Sigmoid colon (tissue), 3 donors: ENCODE results near the gene AMBP.

Source experiments
- CTCF ChIP-seq, 4 experiments: fragments of 450-650 bp in 3 of 4; fragments of 200-600 bp in 1 of 4; IDR thresholded peaks; one replicate each; pipeline ENCODE4 v1.5.1; 2016 to 2019; ENCODE audit warnings: antibody characterized with exemption in 4 of 4, mild to moderate bottlenecking in 3 of 4, moderate library complexity in 2 of 4
- POLR2A ChIP-seq, 2 donors: fragments of 450-650 bp; IDR thresholded peaks; one replicate each; pipeline ENCODE4 v1.6.1; 2016; ENCODE audit warnings: antibody characterized with exemption in 2 of 2, mild to moderate bottlenecking in 2 of 2, moderate library complexity in 2 of 2

GRCh38 chr9:114122136-114123027 is 44.3 kb upstream of the AMBP start:
- TF ChIP-seq CTCF (IDR thresholded peaks at IDR 0.05) = no peak
- no peak for TF ChIP-seq POLR2A (IDR thresholded peaks at IDR 0.05)
